SKM-1 (cell line): ENCODE results near the gene MAP3K14.
"Not testable (repeated sequence)": the region's sequence is repeated elsewhere in the genome, so short reads cannot be mapped to it uniquely, and the experiment has no call there.

Experiments used
- DNase-seq: peaks from one replicate; lab custom pipeline; 2025; ENCODE audit not compliant: unreplicated experiment; lab: John Stamatoyannopoulos, UW

MAP3K14 gene

DNA sequence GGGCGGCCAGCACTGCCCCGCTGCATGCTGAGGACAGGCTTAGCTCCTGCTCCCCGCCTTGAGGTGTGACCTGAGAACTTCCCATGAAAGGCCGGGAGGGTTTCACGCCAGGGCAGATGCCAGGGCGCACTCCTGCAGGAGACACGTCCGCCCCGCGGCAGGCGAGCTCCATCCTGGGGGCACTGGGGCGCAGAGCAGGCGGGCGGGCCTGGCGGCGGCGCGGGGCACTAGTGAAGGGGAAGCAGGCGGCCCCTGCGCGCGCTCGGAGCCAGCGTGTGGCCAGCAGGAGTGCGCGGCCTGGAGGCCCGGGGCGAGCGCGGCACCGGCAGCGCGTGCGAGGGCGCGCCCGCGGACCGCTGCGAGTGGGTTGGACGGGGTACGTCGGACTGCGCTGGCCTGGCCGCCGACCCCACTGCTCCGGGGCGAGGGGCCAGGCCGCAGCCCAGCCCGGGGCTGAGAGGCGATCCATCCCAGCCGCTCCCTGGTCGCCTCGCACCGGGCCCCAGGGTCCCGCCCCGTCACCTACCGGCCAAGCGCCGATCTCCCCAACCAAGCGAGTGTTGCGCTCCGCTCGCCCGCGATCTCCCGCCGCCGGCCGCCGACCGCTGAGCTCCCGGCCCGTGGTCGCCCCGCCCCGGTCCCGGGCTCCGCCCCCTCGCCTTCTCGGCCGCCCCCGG is at the start of gene MAP3K14:
Gene MAP3K14 (minus strand): TSS at position 587 of the 677 bp plus-strand sequence. CDS start 26,275 bp downstream, outside the sequence.
- DNase-seq, result no peak

- DNase-seq, result no peak
These were observed 49.2 kb upstream of the MAP3K14 start for GRCh38 chr17:45366049-45366448.

DNA sequence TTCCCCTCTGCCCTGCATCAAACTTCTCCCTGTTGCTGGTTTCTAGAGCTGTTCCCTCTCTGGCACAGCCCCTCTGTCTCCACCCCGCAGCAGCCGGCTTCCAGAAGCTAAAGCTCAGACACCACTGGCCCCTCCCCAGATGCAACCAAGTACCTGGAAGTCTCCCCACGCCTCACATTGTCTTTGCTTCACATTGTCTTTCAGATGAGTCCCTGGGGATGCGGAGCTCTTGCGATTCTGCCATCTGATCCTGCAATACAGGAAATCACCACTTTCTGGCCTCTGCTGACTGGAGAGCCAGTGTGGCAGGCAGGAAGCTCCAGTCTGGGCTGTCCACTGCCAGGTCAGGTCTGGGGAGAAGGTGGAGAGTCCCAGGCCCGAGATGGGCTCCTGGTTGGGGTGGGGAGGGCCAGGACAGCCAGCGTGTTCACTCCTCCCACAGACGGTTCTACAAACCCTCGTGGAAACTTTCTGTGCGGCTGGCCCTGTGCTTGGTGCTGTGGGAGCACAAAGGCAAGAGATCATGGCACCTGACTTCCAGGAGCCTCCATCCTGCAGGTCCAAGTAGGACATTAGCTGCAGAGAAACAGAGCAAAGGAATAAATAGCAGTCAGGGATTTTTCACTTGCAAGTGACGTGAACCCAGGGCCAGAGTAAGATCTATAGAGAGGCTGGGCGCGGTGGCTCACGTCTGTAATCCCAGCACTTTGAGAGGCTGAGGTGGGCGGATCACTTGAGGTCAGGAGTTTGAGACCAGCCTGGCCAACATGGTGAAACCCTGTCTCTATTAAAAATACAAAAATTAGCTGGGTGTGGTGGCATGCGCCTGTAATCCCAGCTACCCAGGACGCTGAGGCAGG is 47.9 kb upstream of the MAP3K14 start:
- DNase-seq, result no peak

DNA sequence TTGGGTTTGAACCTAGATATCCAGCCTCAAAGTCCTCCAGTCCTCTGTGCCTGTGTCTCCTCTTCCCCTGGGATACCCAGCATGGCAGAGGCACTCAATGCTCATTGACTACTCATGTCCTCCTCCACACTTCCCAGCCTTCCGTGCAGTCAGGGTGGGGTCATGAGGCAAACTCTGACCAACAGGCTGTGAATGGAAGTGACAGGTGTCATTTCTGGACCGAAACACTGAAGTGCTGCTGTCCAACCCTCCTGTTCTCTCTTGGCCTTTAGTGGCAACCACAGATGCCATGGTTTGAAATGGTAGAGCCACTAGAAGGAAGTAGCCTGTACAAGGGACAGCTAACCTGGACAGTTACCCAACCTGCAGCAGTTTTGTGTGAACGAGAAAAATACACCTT is 46.7 kb upstream of the MAP3K14 start:
- no peak for DNase-seq

DNA sequence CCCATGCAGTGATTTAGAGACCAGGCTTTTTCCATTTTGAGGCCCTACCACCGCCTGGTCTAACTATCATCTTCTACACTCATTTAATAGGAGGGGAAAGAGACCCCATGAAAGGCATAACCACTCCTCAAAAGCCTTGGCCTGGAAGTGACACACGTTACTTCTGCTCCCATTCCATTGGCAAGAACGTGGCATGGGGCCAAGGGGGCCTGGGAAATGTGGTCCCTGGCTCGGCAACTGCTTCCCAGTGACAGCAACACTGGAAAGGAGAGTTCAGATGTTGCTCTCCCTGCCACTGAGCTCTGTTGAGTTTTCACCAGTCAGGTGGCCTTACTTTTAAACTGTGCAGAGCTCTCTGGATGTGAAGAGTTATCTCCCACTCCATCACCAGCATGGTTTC is 45.2 kb upstream of the MAP3K14 start:
- no peak for DNase-seq

DNA sequence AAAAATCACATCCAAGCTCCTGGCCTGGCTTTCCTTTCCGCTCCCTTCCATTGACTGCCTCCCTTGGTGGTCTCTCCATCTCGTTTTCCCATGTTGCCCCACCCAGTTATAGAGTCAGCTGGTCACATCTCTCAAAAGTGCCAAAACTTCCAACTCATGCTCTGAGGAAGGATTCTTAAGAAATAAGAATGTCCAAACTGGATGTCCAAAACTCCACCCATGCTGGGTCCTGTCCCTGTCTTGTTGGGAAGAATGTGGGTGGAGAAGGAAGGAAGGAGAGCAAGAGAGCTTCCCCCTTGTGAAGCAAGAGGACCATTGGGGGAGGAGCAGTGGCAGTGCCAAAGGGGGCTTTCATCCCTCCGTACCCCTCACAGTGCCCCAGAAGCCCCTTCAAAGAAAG is 44.6 kb upstream of the MAP3K14 start:
- DNase-seq, result no peak

- DNase-seq, result no peak
These were observed 40.7 kb upstream of the MAP3K14 start for GRCh38 chr17:45357364-45357997.

DNA sequence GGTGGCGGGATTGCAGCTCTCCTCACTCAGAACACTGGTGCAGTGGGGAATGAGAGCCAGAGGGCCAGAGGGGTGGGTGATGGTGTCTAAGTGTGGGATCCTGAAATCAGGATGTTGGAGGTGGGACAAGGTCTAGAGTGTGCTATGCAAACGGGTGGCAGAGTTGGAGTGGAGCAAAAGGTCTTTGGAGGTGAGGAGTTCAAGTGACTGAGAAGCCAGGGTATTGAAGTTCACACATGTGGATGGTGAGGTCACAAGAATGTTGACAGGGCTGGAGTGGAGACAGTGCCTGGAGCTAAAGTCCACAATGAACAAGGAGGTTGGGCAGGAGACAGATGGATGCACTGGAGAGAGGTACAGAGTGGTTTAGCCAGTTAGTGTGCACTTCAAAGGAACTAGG is 38.3 kb upstream of the MAP3K14 start:
- DNase-seq, result no peak

DNA sequence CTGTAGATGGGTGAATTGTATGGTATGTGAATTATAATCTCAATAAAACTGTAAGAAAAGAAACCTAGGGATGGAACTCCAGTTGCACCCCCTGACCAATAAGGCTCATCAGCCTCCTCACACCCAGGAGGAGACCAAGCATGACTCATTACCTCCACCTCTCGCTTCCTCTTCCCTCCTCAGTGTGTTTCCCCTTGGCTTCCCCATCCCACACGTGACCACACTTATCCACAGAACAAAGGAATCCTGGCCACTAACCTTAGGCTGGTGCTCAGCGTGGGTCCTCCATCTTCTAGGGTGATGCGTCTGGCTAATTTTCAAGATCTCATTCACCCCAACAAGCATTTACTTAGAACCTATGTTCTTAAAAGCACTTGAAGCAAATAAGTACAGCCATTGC is 36.2 kb upstream of the MAP3K14 start:
- peak; percentile 9 for DNase-seq

DNA sequence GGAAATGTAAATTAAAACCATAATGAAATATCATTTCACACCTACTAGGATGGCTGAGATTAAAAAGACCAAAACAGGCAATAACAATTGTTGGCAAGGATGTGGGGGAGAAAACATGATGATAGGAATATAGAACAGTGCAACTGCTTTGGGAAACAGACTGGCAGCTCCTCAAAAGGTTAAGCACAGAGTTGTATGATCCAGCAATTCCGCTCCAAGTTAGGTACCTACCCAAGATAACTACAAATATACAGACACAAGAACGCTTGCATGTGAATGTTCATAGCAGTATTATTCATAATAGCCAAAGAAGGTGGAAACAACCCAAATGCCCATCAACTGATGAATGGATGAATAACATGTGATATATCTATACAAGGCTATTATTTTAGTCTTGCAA is 35.0 kb upstream of the MAP3K14 start:
- DNase-seq, result no peak

DNA sequence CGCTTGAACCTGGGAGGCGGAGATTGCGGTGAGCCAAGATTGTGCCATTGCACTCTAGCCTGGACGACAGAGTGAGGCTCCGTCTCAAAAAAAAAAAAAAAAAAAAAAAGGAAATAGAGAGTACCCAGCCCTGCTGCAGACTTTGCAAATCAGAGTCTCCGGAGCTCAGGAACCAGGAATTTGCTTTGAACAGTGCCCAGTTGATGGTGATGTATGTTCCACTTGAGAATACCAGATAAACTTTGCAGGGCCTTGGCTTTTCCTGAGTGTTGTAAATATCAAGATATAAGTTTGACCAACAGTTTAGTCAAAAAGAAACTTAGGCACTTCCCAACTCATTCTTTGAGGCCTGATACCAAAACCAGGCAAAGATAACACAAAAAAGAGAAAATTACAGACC is 30.6 kb upstream of the MAP3K14 start:
- DNase-seq, result no peak

- no peak for DNase-seq
These were observed 29.6 kb upstream of the MAP3K14 start for GRCh38 chr17:45346216-45347015.

DNA sequence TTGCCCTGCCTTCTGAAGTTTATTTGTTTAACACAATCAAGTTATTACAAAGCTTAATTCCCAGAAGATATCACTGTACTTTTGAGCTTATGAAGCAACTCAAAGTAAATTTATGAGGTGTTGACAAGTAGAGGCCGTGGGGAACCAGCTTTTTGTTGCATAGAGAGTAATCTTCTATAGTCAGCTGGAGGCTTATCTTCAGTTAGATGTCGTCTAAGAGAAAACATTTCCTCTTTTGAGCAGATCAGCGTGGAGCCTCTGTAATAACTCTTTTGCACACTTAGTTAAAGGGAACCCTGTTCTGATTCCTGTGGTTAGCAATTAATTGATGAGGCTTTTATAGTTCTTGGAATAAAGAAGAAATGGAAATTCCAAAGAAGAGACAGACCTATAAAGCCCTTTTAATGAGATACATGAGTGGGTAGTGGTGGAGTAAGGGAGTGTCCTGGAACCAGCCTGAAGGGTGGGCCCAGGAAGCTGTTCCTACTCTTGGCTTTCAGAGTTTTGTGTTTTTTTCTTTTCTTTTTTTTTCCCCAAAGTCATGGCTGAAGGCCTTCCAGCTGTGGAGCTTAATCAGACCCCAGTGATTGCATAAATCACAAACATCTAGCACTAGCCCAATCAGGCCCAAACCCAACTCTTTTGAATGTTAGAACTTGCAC is 28.9 kb upstream of the MAP3K14 start:
- DNase-seq, result no peak

DNA sequence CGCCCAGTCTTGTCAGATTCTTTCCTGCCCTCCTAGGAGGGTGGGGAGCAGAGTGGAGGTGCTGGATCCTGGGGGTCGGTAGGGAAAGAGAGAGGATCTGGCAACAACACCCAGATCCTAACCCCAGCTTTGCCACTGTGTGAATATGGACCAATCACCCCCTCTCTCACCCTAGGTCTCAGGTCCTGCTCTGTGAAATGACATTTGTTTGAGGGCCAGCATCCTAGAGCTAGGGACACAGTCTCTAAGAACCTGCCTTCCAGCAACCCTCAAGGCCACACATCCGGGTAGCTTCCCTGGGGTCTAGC is 28.4 kb upstream of the MAP3K14 start:
- DNase-seq, result no peak

- DNase-seq, result not testable (repeated sequence)
These were observed 27.3 kb upstream of the MAP3K14 start for GRCh38 chr17:45343967-45344664.

DNA sequence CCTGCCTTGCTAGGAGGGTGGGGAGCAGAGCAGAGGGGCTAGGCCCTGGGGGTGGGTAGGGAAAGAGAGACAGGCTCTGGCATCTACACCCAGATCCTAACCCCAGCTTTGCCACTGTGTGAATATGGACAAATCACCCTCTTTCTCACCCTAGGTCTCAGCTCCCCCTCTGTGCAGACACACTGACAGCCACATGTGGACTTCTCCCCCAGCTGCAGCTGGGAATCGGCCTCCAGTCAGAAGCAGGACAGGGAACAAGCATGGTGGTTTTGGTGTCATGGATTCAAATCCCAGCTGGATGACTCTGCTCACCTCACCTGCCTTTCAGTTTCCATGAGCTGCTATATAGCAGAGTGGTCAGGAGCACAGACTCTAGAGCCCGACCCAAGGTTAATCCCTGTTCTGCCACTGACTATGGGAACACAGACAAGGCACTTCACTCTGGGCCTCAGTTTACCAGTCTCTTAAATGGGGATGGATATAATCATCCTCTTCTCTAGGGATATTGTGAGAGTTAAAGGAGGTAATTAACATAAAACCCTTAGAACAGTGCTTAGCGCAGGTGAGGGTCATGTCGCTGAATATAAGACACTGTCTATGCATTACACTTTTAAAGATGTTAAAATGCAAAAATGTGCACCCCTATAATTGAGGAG is 26.2 kb upstream of the MAP3K14 start:
- DNase-seq, result no peak

GRCh38 chr17:45342306-45342705 is 25.5 kb upstream of the MAP3K14 start:
- no peak for DNase-seq

GRCh38 chr17:45341533-45342158 is 24.8 kb upstream of the MAP3K14 start:
- no peak for DNase-seq
